HG03108 (cell line): ENCODE results near the gene CST8.

Source experiments
- ATAC-seq: cut with Tn5 transposase; IDR thresholded peaks from one replicate; pipeline ENCODE4 v1.9.1; 2021; ENCODE audit warnings: moderate library complexity; ENCODE audit not compliant: unreplicated experiment

Gene CST8

GRCh38 chr20:23519556-23519955 is 28.6 kb downstream of the CST8 start:
- no peak for ATAC-seq

- no peak for ATAC-seq
These were observed 29.3 kb downstream of the CST8 start for GRCh38 chr20:23520185-23520584.

GRCh38 chr20:23524146-23524545 is 33.2 kb downstream of the CST8 start:
- ATAC-seq, result no peak

GRCh38 chr20:23526850-23527249 is 35.9 kb downstream of the CST8 start:
- ATAC-seq, result no peak

GRCh38 chr20:23528867-23529431 is 38.0 kb downstream of the CST8 start:
- no peak for ATAC-seq

GRCh38 chr20:23530937-23531567 is 40.1 kb downstream of the CST8 start:
- no peak for ATAC-seq

GRCh38 chr20:23532533-23532932 is 41.6 kb downstream of the CST8 start:
- ATAC-seq, result no peak

GRCh38 chr20:23533161-23533560 is 42.2 kb downstream of the CST8 start:
- no peak for ATAC-seq

- ATAC-seq, result no peak
These were observed 44.1 kb downstream of the CST8 start for GRCh38 chr20:23534801-23535593.

- ATAC-seq, result no peak
These were observed 45.5 kb downstream of the CST8 start for GRCh38 chr20:23536328-23536974.

- ATAC-seq, result no peak
These were observed 46.1 kb downstream of the CST8 start for GRCh38 chr20:23537030-23537429.

GRCh38 chr20:23540624-23541023 is 49.7 kb downstream of the CST8 start:
- ATAC-seq, result no peak

GRCh38 chr20:23541330-23541729 is 50.4 kb downstream of the CST8 start:
- ATAC-seq, result no peak

GRCh38 chr20:23541776-23542175 is 50.9 kb downstream of the CST8 start:
- no peak for ATAC-seq

GRCh38 chr20:23542801-23543200 is 51.9 kb downstream of the CST8 start:
- no peak for ATAC-seq

GRCh38 chr20:23544133-23544532 is 53.2 kb downstream of the CST8 start:
- no peak for ATAC-seq
